NCI-H1436 treated with DMSO at 0.1 percent for 48 hours (cell line): Measurements from ENCODE around the gene TCTA.

ENCODE experiments used
- DNase-seq: peaks from one replicate; lab custom pipeline; 2025; lab: John Stamatoyannopoulos, UW

The TCTA gene

DNA sequence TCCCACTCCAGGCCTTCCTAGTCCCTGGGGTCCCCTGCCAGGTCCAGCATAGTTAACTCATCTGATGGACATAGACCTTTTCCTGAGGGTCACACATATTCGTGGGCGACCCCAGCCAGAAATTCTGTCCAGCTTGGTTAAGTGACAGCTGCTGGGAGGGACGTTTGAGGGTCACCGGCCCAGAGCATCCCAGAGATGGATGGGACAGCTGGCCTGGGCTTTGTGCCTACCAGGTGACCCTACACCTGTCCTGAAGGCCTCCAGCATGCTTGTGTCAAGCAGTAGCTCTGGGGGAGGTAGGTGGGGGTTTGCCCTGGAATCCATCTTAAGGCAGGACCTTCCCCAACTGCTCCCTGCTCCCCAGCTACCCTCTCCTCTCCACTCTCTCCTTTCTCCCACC lies 48.7 kb downstream of the TCTA start:
- no peak for DNase-seq

- no peak for DNase-seq
Observed at GRCh38 chr3:49461443-49462171, 49.4 kb downstream of the TCTA start.

- DNase-seq = no peak
Observed at GRCh38 chr3:49462222-49462621, 50.0 kb downstream of the TCTA start.

GRCh38 chr3:49465270-49466034 lies 53.2 kb downstream of the TCTA start:
- DNase-seq = no peak
